Measurements from ENCODE around the gene RNF157. TPM values are rescaled to one million over a fixed set of nuclear protein-coding genes. Genes with fewer than 3 reads are reported as not detected.

RNF157 gene
- total and polyA plus RNA-seq, 2 of the 13 experiments (the other 11 are each of a cell fraction or from before 2014, with no cell fraction given) = 0.44 to 1.5 TPM

- TF ChIP-seq PREB (CRISPR knock-in tag; IDR thresholded peaks at IDR 0.05) (no peak), ZNF772 (CRISPR knock-in tag; IDR thresholded peaks at IDR 0.05) (peak; percentile 42; the same call in 1 of the 2 replicates), ZNF839 (CRISPR knock-in tag; IDR thresholded peaks at IDR 0.05; ENCODE audit: borderline replicate concordance) (0 out of 2 replicates have a peak, but pooled peaks have one; percentile 60), ZNF563 (CRISPR knock-in tag; IDR thresholded peaks at IDR 0.05) (peak; percentile 81; the same call in 1 of the 2 replicates), HOXD1 (CRISPR knock-in tag; IDR thresholded peaks at IDR 0.05) (no peak), PTBP1 (IDR thresholded peaks at IDR 0.05; ENCODE audit: low read depth, low read length, poor library complexity, severe bottlenecking) (no peak), TEF (CRISPR knock-in tag; IDR thresholded peaks at IDR 0.05) (no peak), SNAPC2 (CRISPR knock-in tag; IDR thresholded peaks at IDR 0.05) (no peak), SALL2 (CRISPR knock-in tag; IDR thresholded peaks at IDR 0.05) (no peak), HDAC1 (CRISPR knock-in tag; IDR thresholded peaks at IDR 0.05) (no peak), ZBTB8A (CRISPR knock-in tag; IDR thresholded peaks at IDR 0.05; ENCODE audit: borderline replicate concordance, low read depth) (no peak), ZNF788 (CRISPR knock-in tag; IDR thresholded peaks at IDR 0.05; ENCODE audit: borderline replicate concordance) (0 out of 2 replicates have a peak, but pooled peaks have one; percentile 25), ZNF512 (CRISPR knock-in tag; IDR thresholded peaks at IDR 0.05) (no peak), ZSCAN20 (CRISPR knock-in tag; IDR thresholded peaks at IDR 0.05; ENCODE audit: borderline replicate concordance) (no peak), NAIF1 (CRISPR knock-in tag; IDR thresholded peaks at IDR 0.05; ENCODE audit: borderline replicate concordance) (no peak), SRSF1 (optimal IDR thresholded peaks at IDR 0.05; ENCODE audit: low read depth, low read length) (no peak), BRCA1 (CRISPR knock-in tag; IDR thresholded peaks at IDR 0.05) (no peak), ZSCAN9 (CRISPR knock-in tag; IDR thresholded peaks at IDR 0.05; ENCODE audit: borderline replicate concordance) (no peak), ZSCAN31 (CRISPR knock-in tag; IDR thresholded peaks at IDR 0.05; ENCODE audit: low read depth) (no peak), ZNF850 (CRISPR knock-in tag; conservative IDR thresholded peaks at IDR 0.05) (no peak), GABPB1 (CRISPR knock-in tag; IDR thresholded peaks at IDR 0.05) (peak; percentile 62; the same call in 1 of the 2 replicates), MLXIP (CRISPR knock-in tag; IDR thresholded peaks at IDR 0.05; ENCODE audit: borderline replicate concordance) (no peak), ATF1 (CRISPR knock-in tag; IDR thresholded peaks at IDR 0.05) (no peak), NBN (conservative IDR thresholded peaks at IDR 0.05) (no peak), ZNF136 (CRISPR knock-in tag; IDR thresholded peaks at IDR 0.05; ENCODE audit: low read depth) (no peak)
Measured at GRCh38 chr17:76240461-76241203, at the start of gene RNF157 (continued).
